ENCODE measurements around the gene RAB11FIP4.

GRCh38 chr17:31435581-31435980, 44.1 kb downstream of the RAB11FIP4 start:
- no peak for TF ChIP-seq CTCF (IDR thresholded peaks at IDR 0.05; ENCODE audit: insufficient read depth, low read length, poor library complexity, severe bottlenecking)
- TF ChIP-seq EZH2phosphoT487 (conservative IDR thresholded peaks at IDR 0.05; ENCODE audit: low read length) = no peak
